Esophagus squamous epithelium (tissue), 5 donors: ENCODE measurements around the gene RSF1. TPM values are rescaled to one million over a fixed set of nuclear protein-coding genes. Genes with fewer than 3 reads are reported as not detected.
A peak's percentile ranks its signal among the peaks of the same experiment; 100 is the strongest.
"Not testable (repeated sequence)": the region's sequence is repeated elsewhere in the genome, so short reads cannot be mapped to it uniquely, and the experiment has no call there.

Experiments used
- DNase-seq: peaks from one replicate; lab custom pipeline; 2025; lab: John Stamatoyannopoulos, UW
- H3K27ac ChIP-seq, 4 donors: fragments of 200-600 bp; sonication (generic); one replicate each; pipeline ENCODE4 v1.5.1; 2016 to 2019; ENCODE audit warnings: mild to moderate bottlenecking in 1 of 4
- H3K27me3 ChIP-seq, 4 donors: fragments of 200-600 bp; sonication (generic); 1 replicate in 3 of 4; 2 replicates in 1 of 4; pipeline versions ENCODE4 v1.5.1 to v1.6.0; 2017 to 2021; ENCODE audit warnings: antibody characterized with exemption in 1 of 4
- H3K36me3 ChIP-seq, 3 donors: fragments of 200-600 bp; sonication (generic); one replicate each; pipeline ENCODE4 v1.5.1; 2016 to 2019
- H3K4me1 ChIP-seq, 3 donors: fragments of 200-600 bp; sonication (generic); one replicate each; pipeline ENCODE4 v1.5.1; 2017 to 2019
- H3K4me3 ChIP-seq, 4 donors: fragments of 200-600 bp; sonication (generic); 1 replicate in 3 of 4; 2 replicates in 1 of 4; pipeline ENCODE4 v1.5.1; 2016 to 2019; ENCODE audit warnings: mild to moderate bottlenecking in 2 of 4, moderate library complexity in 1 of 4
- H3K9me3 ChIP-seq, 3 donors: fragments of 200-600 bp; sonication (generic); one replicate each; pipeline ENCODE4 v1.5.1; 2016 to 2019
- CTCF ChIP-seq, 6 experiments: fragments of 450-650 bp in 4 of 6; fragments of 200-600 bp in 2 of 6; sonication (generic) in 2 of 6; IDR thresholded peaks; one replicate each; pipeline ENCODE4 v1.5.1; 2016 to 2019; ENCODE audit warnings: antibody characterized with exemption in 6 of 6, mild to moderate bottlenecking in 4 of 6, moderate library complexity in 4 of 6
- POLR2A ChIP-seq, 4 donors: fragments of 450-650 bp; IDR thresholded peaks; one replicate each; pipeline ENCODE4 v1.6.1; 2017; ENCODE audit warnings: antibody characterized with exemption in 4 of 4, mild to moderate bottlenecking in 4 of 4, moderate library complexity in 3 of 4
- WGBS, 2 donors: methylation state at CpG; one replicate each; pipeline ENCODE4 v1.1.5; 2018; 5-methylcytosine and 5-hydroxymethylcytosine counted together
- intact Hi-C: fragments of 100-400 bp; cut with DNase I; formaldehyde crosslinking; loops from one replicate; pipeline ENCODE4 v1.15.0; 2022
- total RNA-seq, 4 donors: library from RNA; depleted of rRNA; stranded (reverse); fragments of >200 nt; gene quantifications; one replicate each; pipeline ENCODE4 v1.1.0, GENCODE V29; 2016
- donor health status: DM: yes; HTN: yes; CAD: no.

The RSF1 gene
- total RNA-seq: 10 to 100 TPM; 14.7 to 37.8 (median 29.1) TPM

GRCh38 chr11:77820565-77821348 lies at the start of gene RSF1, which contains the start of gene AAMDC:
TSS of gene RSF1 (minus strand) at chr11:77820722. CDS start at chr11:77820714, 8 bp downstream.
TSS of gene AAMDC (plus strand) at chr11:77821144. CDS start at chr11:77842497, 21,353 bp downstream.
- Histone ChIP-seq H3K4me3 (peak within 1 kb of the TSS; percentile 70 to 98 (median 92)), H3K9me3 (no peaks in the 10 kb centered on the region), H3K27me3 (no peaks in the 10 kb centered on the region), H3K36me3 (no peaks in the 10 kb centered on the region), H3K27ac (peak within 1 kb of the TSS; percentile 94 to 97 (median 96)), H3K4me1 (peaks cover 4 to 52% (median 18%) of the 10 kb centered on the region in 3 donors)
- peak; percentile 95 for DNase-seq
- TF ChIP-seq POLR2A (IDR thresholded peaks at IDR 0.05): peak in 3 of 4 donors; percentile 35 to 65 (median 39)
- peak; percentile 51 to 79 (median 66) for TF ChIP-seq CTCF (IDR thresholded peaks at IDR 0.05)
- intact Hi-C loops: loop anchor here (5.0 kb wide), 1 partner anchor 172 kb away; the partner anchor contains the start of gene INTS4
- 0% methylated on average over 11 to 21 of the region's 64 CpGs for WGBS, 2 donors

- intact Hi-C loops: no loop called here
- H3K9me3 ChIP-seq: no peaks in the 10 kb centered on the region
- peaks cover 0 to 58% (median 0%) of the 10 kb centered on the region in 3 donors for H3K36me3 ChIP-seq
- H3K27me3 ChIP-seq: no peaks in the 10 kb centered on the region
- H3K4me3 ChIP-seq: no peak overlapping the region
- H3K27ac ChIP-seq: no peak overlapping the region
- WGBS, 2 donors: 88 to 97% methylated on average over 4 of the region's 4 CpGs
- DNase-seq: no peak
- H3K4me1 ChIP-seq: no peaks in the 10 kb centered on the region
- no peak for TF ChIP-seq POLR2A (IDR thresholded peaks at IDR 0.05)
- no peak for TF ChIP-seq CTCF (IDR thresholded peaks at IDR 0.05)
These were observed 48.2 kb upstream of the RSF1 start for GRCh38 chr11:77868744-77869143.

GRCh38 chr11:77866336-77866735 lies 45.8 kb upstream of the RSF1 start:
- no peaks in the 10 kb centered on the region for H3K4me1 ChIP-seq
- TF ChIP-seq CTCF (IDR thresholded peaks at IDR 0.05) (no peak), POLR2A (IDR thresholded peaks at IDR 0.05) (no peak)
- WGBS, 2 donors: 83 to 100% methylated on average over 1 of the region's 1 CpG
- no peak overlapping the region for H3K4me3 ChIP-seq
- DNase-seq: no peak
- intact Hi-C loops: no loop called here
- H3K27ac ChIP-seq: no peak overlapping the region
- no peaks in the 10 kb centered on the region for H3K9me3 ChIP-seq
- H3K36me3 ChIP-seq: peaks cover 0 to 59% (median 0%) of the 10 kb centered on the region in 3 donors
- H3K27me3 ChIP-seq: no peaks in the 10 kb centered on the region

- H3K27ac ChIP-seq: no peak overlapping the region
- H3K9me3 ChIP-seq: no peaks in the 10 kb centered on the region
- H3K36me3 ChIP-seq: peaks cover 0 to 54% (median 0%) of the 10 kb centered on the region in 3 donors
- no peaks in the 10 kb centered on the region for H3K27me3 ChIP-seq
- no peak overlapping the region for H3K4me3 ChIP-seq
- DNase-seq: no peak
- WGBS, 2 donors: 63 to 86% methylated on average over 1 of the region's 1 CpG
- no peaks in the 10 kb centered on the region for H3K4me1 ChIP-seq
- TF ChIP-seq CTCF (IDR thresholded peaks at IDR 0.05): no peak
- TF ChIP-seq POLR2A (IDR thresholded peaks at IDR 0.05): no peak
- intact Hi-C loops: no loop called here
These were observed 45.3 kb upstream of the RSF1 start for GRCh38 chr11:77865805-77866204.

GRCh38 chr11:77861444-77861843 lies 40.9 kb upstream of the RSF1 start:
- 91% methylated on average over 10 of the region's 10 CpGs for WGBS, 2 donors
- intact Hi-C loops: not testable (repeated sequence)

GRCh38 chr11:77857906-77858457 lies 37.5 kb upstream of the RSF1 start:
- peaks cover 0 to 71% (median 5%) of the 10 kb centered on the region in 3 donors for H3K36me3 ChIP-seq
- WGBS, 2 donors: 92% methylated on average over 10 of the region's 10 CpGs

More at GRCh38 chr11:77861444-77861843, 40.9 kb upstream of the RSF1 start:
- H3K4me3 ChIP-seq, H3K27ac ChIP-seq, H3K27me3 ChIP-seq, H3K4me1 ChIP-seq, H3K9me3 ChIP-seq, DNase-seq: not testable (repeated sequence)
- H3K36me3 ChIP-seq: peaks cover 0 to 52% (median 0%) of the 10 kb centered on the region in 3 donors

More at GRCh38 chr11:77857906-77858457, 37.5 kb upstream of the RSF1 start:
- H3K4me3 ChIP-seq, intact Hi-C loops, H3K4me1 ChIP-seq, H3K27ac ChIP-seq, DNase-seq, H3K27me3 ChIP-seq: not testable (repeated sequence)
- H3K9me3 ChIP-seq: peaks cover 0 to 22% (median 14%) of the 10 kb centered on the region in 3 donors
